ENCODE measurements around the gene TIMM50. TPM values are rescaled to one million over a fixed set of nuclear protein-coding genes. Genes with fewer than 3 reads are reported as not detected.

The TIMM50 gene
- total and polyA plus RNA-seq, 12 donors = 67.3 to 160 (median 79.9) TPM

DNA sequence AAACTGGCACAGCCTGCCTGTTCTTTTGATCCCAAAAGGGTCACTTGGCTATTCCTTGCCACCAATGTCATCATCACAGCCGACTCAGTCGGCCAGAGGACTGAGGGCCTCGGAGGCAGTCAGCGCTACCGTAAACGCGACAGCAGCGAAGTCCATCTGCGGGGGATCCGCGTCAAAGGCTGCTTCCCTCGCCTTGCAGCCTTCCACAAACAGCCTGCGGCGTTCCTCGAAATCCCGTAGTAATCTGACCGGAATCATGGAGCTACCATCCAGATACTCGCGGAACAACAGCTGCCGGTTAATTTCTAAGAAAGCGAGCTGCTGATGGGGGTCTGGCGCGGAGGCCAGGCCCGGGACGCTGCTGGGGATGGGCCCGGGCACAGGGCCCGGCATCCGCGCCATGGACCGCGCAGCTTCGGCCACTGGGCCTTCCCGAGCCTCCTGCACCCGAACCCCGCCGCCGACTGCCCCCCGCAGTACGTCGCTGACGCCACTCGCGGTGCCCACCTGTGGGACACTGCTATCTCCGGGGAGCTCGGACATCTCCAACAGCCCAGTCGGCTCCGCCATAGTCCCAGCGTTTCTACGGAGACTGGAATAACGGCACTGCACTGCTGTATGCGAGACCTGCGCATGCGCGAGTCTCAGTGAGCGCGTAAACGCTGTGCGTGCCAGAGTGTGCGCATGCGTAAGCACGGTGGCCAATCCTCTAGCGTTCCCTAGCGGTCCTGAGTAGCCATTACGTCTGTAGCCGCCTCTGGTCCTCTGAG is 51.8 kb downstream of the TIMM50 start, which contains the start of gene EID2B:
Gene EID2B, minus strand, starts transcription at position 620 of the 770 bp plus-strand sequence. Its CDS starts 50 bp downstream, at position 570.
- peak within 1 kb of the TSS; percentile 42 to 93 (median 86) for H3K27ac ChIP-seq
- DNase-seq = peak; percentile 94 to 97
- intact Hi-C loops (cut with DNase I) = loop anchor here (1.0 to 10.0 kb wide), 13 partner anchors 48 to 408 kb away; partner anchors contain the start of genes PAK4 (in 2 of the 10), SUPT5H (in 2 of the 10), TIMM50 (in 2 of the 10) and DYRK1B (in 1 of the 10)
- H3K9me3 ChIP-seq = no peaks in the 10 kb centered on the region
- no peaks in the 10 kb centered on the region for H3K27me3 ChIP-seq
- WGBS, 2 donors = 0% methylated on average over 65 of the region's 65 CpGs
- H3K4me1 ChIP-seq = peaks cover 2 to 27% (median 20%) of the 10 kb centered on the region in 9 donors
- ATAC-seq = peak; percentile 97 to 99 (median 99)
- peak within 1 kb of the TSS; percentile 73 to 96 (median 88) for H3K4me3 ChIP-seq
- peaks cover 0 to 5% (median 0%) of the 10 kb centered on the region in 9 donors for H3K36me3 ChIP-seq
- TF ChIP-seq, protein P1, sequence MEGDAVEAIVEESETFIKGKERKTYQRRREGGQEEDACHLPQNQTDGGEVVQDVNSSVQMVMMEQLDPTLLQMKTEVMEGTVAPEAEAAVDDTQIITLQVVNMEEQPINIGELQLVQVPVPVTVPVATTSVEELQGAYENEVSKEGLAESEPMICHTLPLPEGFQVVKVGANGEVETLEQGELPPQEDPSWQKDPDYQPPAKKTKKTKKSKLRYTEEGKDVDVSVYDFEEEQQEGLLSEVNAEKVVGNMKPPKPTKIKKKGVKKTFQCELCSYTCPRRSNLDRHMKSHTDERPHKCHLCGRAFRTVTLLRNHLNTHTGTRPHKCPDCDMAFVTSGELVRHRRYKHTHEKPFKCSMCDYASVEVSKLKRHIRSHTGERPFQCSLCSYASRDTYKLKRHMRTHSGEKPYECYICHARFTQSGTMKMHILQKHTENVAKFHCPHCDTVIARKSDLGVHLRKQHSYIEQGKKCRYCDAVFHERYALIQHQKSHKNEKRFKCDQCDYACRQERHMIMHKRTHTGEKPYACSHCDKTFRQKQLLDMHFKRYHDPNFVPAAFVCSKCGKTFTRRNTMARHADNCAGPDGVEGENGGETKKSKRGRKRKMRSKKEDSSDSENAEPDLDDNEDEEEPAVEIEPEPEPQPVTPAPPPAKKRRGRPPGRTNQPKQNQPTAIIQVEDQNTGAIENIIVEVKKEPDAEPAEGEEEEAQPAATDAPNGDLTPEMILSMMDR (IDR thresholded peaks at IDR 0.05) = peak; percentile 96 to 99 (median 98)

DNA sequence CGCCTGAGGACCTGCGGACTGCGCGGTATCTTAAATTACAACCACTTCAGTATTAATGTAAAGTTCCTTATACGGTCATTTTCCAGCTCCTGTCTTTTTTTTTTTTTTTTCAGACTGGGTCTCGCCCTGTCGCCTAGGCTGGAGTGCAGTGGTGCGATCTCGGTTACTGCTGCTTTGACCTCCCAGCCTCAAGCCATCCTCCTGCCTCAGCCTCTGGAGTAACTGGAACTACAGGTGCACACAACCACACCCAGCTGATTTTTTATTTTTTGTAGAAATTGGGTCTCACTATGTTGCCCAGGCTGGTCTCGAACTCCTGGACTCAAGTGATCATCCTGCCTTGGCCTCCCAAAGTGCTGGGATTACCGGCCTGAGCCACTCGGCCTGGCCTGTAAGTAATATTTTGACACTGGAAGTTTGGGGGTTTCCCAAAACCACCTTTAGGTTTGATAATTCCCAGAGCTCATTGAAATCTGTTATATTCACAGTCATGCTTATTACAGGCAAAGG is 52.4 kb downstream of the TIMM50 start:
- intact Hi-C loops (cut with DNase I) = loop anchor here (2.0 to 10.0 kb wide), 11 partner anchors 48 to 408 kb away; partner anchors contain the start of genes PAK4 (in 2 of the 10), SUPT5H (in 2 of the 10), TIMM50 (in 2 of the 10) and DYRK1B (in 1 of the 10)
- no peak for DNase-seq

DNA sequence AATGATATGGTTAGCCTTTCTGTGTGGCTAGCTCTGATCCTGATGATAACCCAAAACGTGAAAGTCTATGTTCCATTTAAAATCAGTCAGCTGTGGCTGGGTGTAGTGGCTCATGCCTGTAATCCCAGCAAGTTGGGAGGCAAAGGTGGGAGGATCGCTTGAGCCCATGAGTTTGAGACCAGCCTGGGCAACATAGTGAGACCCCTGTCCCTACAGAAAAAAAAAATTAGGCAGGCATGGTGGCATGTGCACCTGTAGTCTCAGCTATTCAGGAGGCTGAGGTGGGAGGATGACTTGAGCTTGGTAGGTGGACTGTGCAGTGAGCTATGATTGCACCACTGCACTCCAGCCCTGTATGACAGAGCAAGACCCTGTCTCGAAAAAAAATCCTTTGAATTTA is 53.2 kb downstream of the TIMM50 start:
- Histone ChIP-seq H3K36me3 (no peaks in the 10 kb centered on the region), H3K4me3 (no peak overlapping the region), H3K9me3 (no peaks in the 10 kb centered on the region), H3K27ac (no peak overlapping the region), H3K4me1 (peaks cover 2 to 39% (median 31%) of the 10 kb centered on the region in 9 donors), H3K27me3 (no peaks in the 10 kb centered on the region)
- TF ChIP-seq, protein P1 (IDR thresholded peaks at IDR 0.05) = no peak
- ATAC-seq (no peak), DNase-seq (no peak)
- 66 to 75% methylated on average over 3 of the region's 3 CpGs for WGBS, 2 donors
- intact Hi-C loops (cut with DNase I) = loop anchor here (2.0 to 10.0 kb wide), 11 partner anchors 49 to 409 kb away; partner anchors contain the start of genes PAK4 (in 2 of the 10), SUPT5H (in 2 of the 10), TIMM50 (in 2 of the 10) and DYRK1B (in 1 of the 10)

More for the DNA sequence above, 52.4 kb downstream of the TIMM50 start:
- Histone ChIP-seq H3K4me1 (peaks cover 2 to 32% (median 26%) of the 10 kb centered on the region in 9 donors), H3K9me3 (no peaks in the 10 kb centered on the region), H3K27ac (peak overlapping the region in 5 of 10 donors; percentile 1 to 93 (median 89)), H3K4me3 (peak overlapping the region in 8 of 10 donors; percentile 73 to 96 (median 84)), H3K36me3 (no peaks in the 10 kb centered on the region), H3K27me3 (no peaks in the 10 kb centered on the region)
- ATAC-seq = peak in 4 of 8 donors; percentile 3 to 24 (median 10)
- WGBS, 2 donors = 18 to 23% methylated on average over 12 of the region's 12 CpGs
- TF ChIP-seq, protein P1 (IDR thresholded peaks at IDR 0.05) = no peak

DNA sequence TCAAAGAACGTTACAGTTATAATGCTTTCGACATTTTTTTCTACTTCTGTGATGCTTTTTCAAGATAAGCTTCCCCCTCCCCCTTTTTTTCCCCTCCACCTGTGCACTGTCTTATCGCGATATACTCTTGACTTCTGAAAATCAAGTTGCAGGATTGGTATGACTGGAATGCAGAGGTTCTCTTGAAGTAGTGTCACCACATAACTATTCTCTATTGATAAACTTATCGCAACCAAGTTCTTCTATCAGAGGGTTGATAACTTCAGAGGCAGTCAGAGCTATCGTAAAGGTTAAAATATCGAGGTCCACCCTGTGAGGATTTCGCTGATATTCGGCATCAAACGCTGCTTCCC is 58.5 kb downstream of the TIMM50 start:
- intact Hi-C loops (cut with DNase I) = loop anchor here in 9 of 10 donors (5.0 to 10.0 kb wide), 7 partner anchors 54 to 414 kb away; partner anchors contain the start of genes PAK4 (in 2 of the 9), SUPT5H (in 2 of the 9), DYRK1B (in 1 of the 9) and PLEKHG2 (in 1 of the 9)
- Histone ChIP-seq H3K27ac (peak overlapping the region; percentile 90 to 98 (median 96)), H3K4me3 (peak overlapping the region; percentile 47 to 94 (median 77)), H3K27me3 (no peaks in the 10 kb centered on the region), H3K36me3 (no peaks in the 10 kb centered on the region), H3K4me1 (peaks cover 0 to 32% (median 23%) of the 10 kb centered on the region in 9 donors), H3K9me3 (no peaks in the 10 kb centered on the region)
- ATAC-seq (peak in 1 of 8 donors; percentile 5), DNase-seq (no peak)
- TF ChIP-seq, protein P1 (IDR thresholded peaks at IDR 0.05) = no peak
- 1 to 2% methylated on average over 10 of the region's 10 CpGs for WGBS, 2 donors

All from heart right ventricle (tissue), 16 donors.